Measurements from ENCODE around the gene SLC48A1. TPM values are rescaled to one million over a fixed set of nuclear protein-coding genes. Genes with fewer than 3 reads are reported as not detected.

SLC48A1 gene
- total and polyA plus RNA-seq, 10 of the 15 experiments (the other 5 are each of a cell fraction or from before 2014, with no cell fraction given) = 1.1 to 4.9 (median 1.9) TPM

DNA sequence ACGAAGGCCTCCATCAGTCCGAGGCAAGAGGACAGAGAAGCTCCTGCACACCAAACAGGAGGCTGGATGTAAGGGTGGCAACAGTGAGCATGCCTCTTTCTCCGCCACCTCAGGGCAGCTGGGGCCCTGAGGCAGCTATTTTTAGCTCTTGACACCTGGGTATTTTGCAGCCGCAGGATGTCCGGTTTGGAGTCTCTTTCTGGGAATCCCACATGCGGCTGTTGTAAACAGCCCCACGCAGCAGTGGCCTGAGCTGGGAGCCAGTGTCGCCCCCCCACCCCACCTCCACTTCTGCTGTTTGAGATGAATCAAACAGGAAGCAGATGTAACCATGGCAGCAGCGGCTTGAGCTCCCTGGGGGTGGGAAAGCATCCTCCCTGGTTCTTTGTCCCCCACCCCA lies 35.0 kb downstream of the SLC48A1 start:
- ATAC-seq (peak; percentile 38), FAIRE-seq (no peak), DNase-seq (ENCODE audit: low read depth, low spot score) (peak; percentile 43)
- ChIA-PET RAD21 (ENCODE audit: unreplicated experiment) (interaction anchor here (1.0 to 9.0 kb wide), 8 partner anchors 10 to 79 kb away, joined by 3 to 202 read pairs (median 5); partner anchors contain the start of gene HDAC7), CTCF (interaction anchor here (0.6 to 8.8 kb wide), 16 partner anchors 10 to 1046 kb away, joined by 3 to 85 read pairs (median 4); no protein-coding TSS in a partner anchor), SMC1A (ENCODE audit: uncharacterized antibody, unreplicated experiment) (interaction anchor here (0.6 to 3.1 kb wide), 16 partner anchors 9 to 602 kb away, joined by 3 to 14 read pairs (median 4); no protein-coding TSS in a partner anchor), POLR2A (interaction anchor here (0.9 to 2.3 kb wide), 7 partner anchors 20 to 588 kb away, joined by 3 to 11 read pairs (median 3); no protein-coding TSS in a partner anchor)
- peak overlapping the region; percentile 67 for H3K4me2 ChIP-seq (ENCODE audit: control insufficient read depth, insufficient read depth)
- H3K27me3 ChIP-seq (replicated peaks in 1 of 2; ENCODE audit: control insufficient read depth in 2 of 2, insufficient read depth in 2 of 2, low read length in 1 of 2) = no peaks in the 10 kb centered on the region; a peak in 2 of 4 replicates
- H3K27ac ChIP-seq (ENCODE audit: control insufficient read depth, insufficient read depth) = 0 out of 2 replicates have a peak overlapping the region, but pooled peaks have one; percentile 35
- in situ Hi-C loops (cut with MboI) (no loop called here), intact Hi-C loops (cut with micrococcal nuclease; ENCODE audit: unreplicated experiment) (no loop called here)
- no peaks in the 10 kb centered on the region for H4K20me1 ChIP-seq (ENCODE audit: control insufficient read depth, insufficient read depth)
- H3K9me3 ChIP-seq (replicated peaks; ENCODE audit: control insufficient read depth, insufficient read depth, low read length) = no peaks in the 10 kb centered on the region
- WGBS (ENCODE audit: insufficient coverage, insufficient replicate concordance, low lambda C conversion rate, missing lambda C conversion rate) = 9% methylated on average over 9 of the region's 9 CpGs
- BruUV-seq (replicated peaks) = no TSS peak
- H3K9ac ChIP-seq (ENCODE audit: control insufficient read depth, insufficient read depth, low read length) = no peak overlapping the region
- H3K79me2 ChIP-seq (ENCODE audit: control insufficient read depth, insufficient read depth, low read length) = peaks cover 15% of the 10 kb centered on the region
- H3K36me3 ChIP-seq (ENCODE audit: control insufficient read depth in 2 of 2, insufficient read depth in 2 of 2, low read length in 1 of 2) = no peaks in the 10 kb centered on the region; a peak in 1 of 4 replicates
- H2AFZ ChIP-seq (ENCODE audit: control insufficient read depth, low read depth, low read length) = no peak overlapping the region
- H3K4me1 ChIP-seq (ENCODE audit: control insufficient read depth, insufficient read depth, low read length) = peaks cover 62% of the 10 kb centered on the region
- H3K4me3 ChIP-seq = peak overlapping the region; percentile 34
- TF ChIP-seq RCOR1 (conservative IDR thresholded peaks at IDR 0.05; ENCODE audit: low read depth, low read length) (no peak), ZZZ3 (IDR thresholded peaks at IDR 0.05; ENCODE audit: control insufficient read depth, insufficient read length, low read depth) (no peak), MEF2B (IDR thresholded peaks at IDR 0.05; ENCODE audit: partially characterized antibody, poor library complexity, severe bottlenecking) (peak; percentile 71), HDAC2 (IDR thresholded peaks at IDR 0.05) (no peak), MEF2A (IDR thresholded peaks at IDR 0.05; ENCODE audit: insufficient read depth, low read depth, low read length) (peak; percentile 90), GATAD2B (conservative IDR thresholded peaks at IDR 0.05; ENCODE audit: low read depth) (no peak), IKZF2 (IDR thresholded peaks at IDR 0.05) (peak; percentile 59 to 70; a peak in 3 of 4 replicates), TCF3 (IDR thresholded peaks at IDR 0.05; ENCODE audit: borderline replicate concordance, insufficient read depth, low read depth, low read length) (peak; percentile 47; the same call in 1 of the 2 replicates), SIX5 (IDR thresholded peaks at IDR 0.05; ENCODE audit: low read depth, low read length, severe bottlenecking) (no peak), IKZF1 (conservative IDR thresholded peaks at IDR 0.05) (peak; percentile 79), EED (IDR thresholded peaks at IDR 0.05; ENCODE audit: low read depth) (peak; percentile 61; the same call in 1 of the 2 replicates), STAT1 (conservative IDR thresholded peaks at IDR 0.05) (no peak), MTA3 (IDR thresholded peaks at IDR 0.05; ENCODE audit: borderline replicate concordance, low read length) (peak; percentile 73; the same call in 1 of the 2 replicates), RUNX3 (IDR thresholded peaks at IDR 0.05; ENCODE audit: low read length) (peak; percentile 72), CEBPB (IDR thresholded peaks at IDR 0.05; ENCODE audit: borderline replicate concordance in 1 of 2, low read depth in 2 of 2, low read length in 2 of 2) (no peak), SPI1 (IDR thresholded peaks at IDR 0.05; ENCODE audit: borderline replicate concordance, insufficient read depth, low read depth, low read length) (no peak), RAD21 (IDR thresholded peaks at IDR 0.05; ENCODE audit: insufficient read depth, low read depth, low read length) (no peak), SUZ12 (IDR thresholded peaks at IDR 0.05; ENCODE audit: unreplicated experiment) (no peak), NR2F1 (conservative IDR thresholded peaks at IDR 0.05) (no peak), TBL1XR1 (IDR thresholded peaks at IDR 0.05; ENCODE audit: low read depth, low read length) (peak; percentile 88), NFIC (IDR thresholded peaks at IDR 0.05; ENCODE audit: low read depth, low read length) (peak; percentile 51; the same call in 1 of the 2 replicates), NFYB (IDR thresholded peaks at IDR 0.05; ENCODE audit: insufficient read depth, low read depth, low read length) (no peak), TCF12 (IDR thresholded peaks at IDR 0.05; ENCODE audit: low read depth, low read length) (0 out of 2 replicates have a peak, but pooled peaks have one; percentile 36), HDGF (IDR thresholded peaks at IDR 0.05) (no peak), HCFC1 (IDR thresholded peaks at IDR 0.05; ENCODE audit: low read length) (no peak)
- TF ChIP-seq, protein P1, sequence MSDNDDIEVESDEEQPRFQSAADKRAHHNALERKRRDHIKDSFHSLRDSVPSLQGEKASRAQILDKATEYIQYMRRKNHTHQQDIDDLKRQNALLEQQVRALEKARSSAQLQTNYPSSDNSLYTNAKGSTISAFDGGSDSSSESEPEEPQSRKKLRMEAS (IDR thresholded peaks at IDR 0.05; ENCODE audit: low read depth, low read length) = peak; percentile 42; the same call in 1 of the 2 replicates
- TF ChIP-seq, protein P2, sequence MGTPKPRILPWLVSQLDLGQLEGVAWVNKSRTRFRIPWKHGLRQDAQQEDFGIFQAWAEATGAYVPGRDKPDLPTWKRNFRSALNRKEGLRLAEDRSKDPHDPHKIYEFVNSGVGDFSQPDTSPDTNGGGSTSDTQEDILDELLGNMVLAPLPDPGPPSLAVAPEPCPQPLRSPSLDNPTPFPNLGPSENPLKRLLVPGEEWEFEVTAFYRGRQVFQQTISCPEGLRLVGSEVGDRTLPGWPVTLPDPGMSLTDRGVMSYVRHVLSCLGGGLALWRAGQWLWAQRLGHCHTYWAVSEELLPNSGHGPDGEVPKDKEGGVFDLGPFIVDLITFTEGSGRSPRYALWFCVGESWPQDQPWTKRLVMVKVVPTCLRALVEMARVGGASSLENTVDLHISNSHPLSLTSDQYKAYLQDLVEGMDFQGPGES (IDR thresholded peaks at IDR 0.05) = no peak
